Measurements from ENCODE around the gene SOX4.
"Not testable (repeated sequence)": the region's sequence is repeated elsewhere in the genome, so short reads cannot be mapped to it uniquely, and the experiment has no call there.

The SOX4 gene

GRCh38 chr6:21593412-21593926, at the start of gene SOX4:
Gene SOX4 (plus strand): TSS chr6:21593751. CDS start chr6:21594535, 784 bp downstream.
- peak; percentile 98 for DNase-seq

- DNase-seq, result not testable (repeated sequence)
Measured at GRCh38 chr6:21552286-21552685, 41.3 kb upstream of the SOX4 start.

- DNase-seq, result no peak
Measured at GRCh38 chr6:21554286-21554685, 39.3 kb upstream of the SOX4 start.

- DNase-seq, result no peak
Measured at GRCh38 chr6:21555197-21555596, 38.4 kb upstream of the SOX4 start.

GRCh38 chr6:21556511-21556910, 37.0 kb upstream of the SOX4 start:
- DNase-seq, result no peak

- DNase-seq, result no peak
Measured at GRCh38 chr6:21556968-21557721, 36.4 kb upstream of the SOX4 start.

- no peak for DNase-seq
Measured at GRCh38 chr6:21559238-21559637, 34.3 kb upstream of the SOX4 start.

- no peak for DNase-seq
Measured at GRCh38 chr6:21560249-21560648, 33.3 kb upstream of the SOX4 start.

GRCh38 chr6:21565431-21565830, 28.1 kb upstream of the SOX4 start:
- no peak for DNase-seq

- no peak for DNase-seq
Measured at GRCh38 chr6:21578523-21578922, 15.0 kb upstream of the SOX4 start.

GRCh38 chr6:21582651-21583050, 10.9 kb upstream of the SOX4 start:
- no peak for DNase-seq

GRCh38 chr6:21586300-21586699, 7.3 kb upstream of the SOX4 start:
- no peak for DNase-seq

- no peak for DNase-seq
Measured at GRCh38 chr6:21586740-21587178, 6.8 kb upstream of the SOX4 start.

GRCh38 chr6:21587179-21587960, 6.2 kb upstream of the SOX4 start:
- DNase-seq, result peak; percentile 85

- DNase-seq, result peak; percentile 90
Measured at GRCh38 chr6:21587961-21588480, 5.5 kb upstream of the SOX4 start.

- DNase-seq, result peak; percentile 87
Measured at GRCh38 chr6:21588481-21589351, 4.8 kb upstream of the SOX4 start.

GRCh38 chr6:21589352-21590345, 3.9 kb upstream of the SOX4 start:
- DNase-seq, result peak; percentile 93

GRCh38 chr6:21590346-21590745, 3.2 kb upstream of the SOX4 start:
- DNase-seq, result no peak

GRCh38 chr6:21591446-21591845, 2.1 kb upstream of the SOX4 start:
- DNase-seq, result no peak

- no peak for DNase-seq
Measured at GRCh38 chr6:21592953-21593352, 598 bp upstream of the SOX4 start.

GRCh38 chr6:21593927-21594415, 420 bp downstream of the SOX4 start:
- DNase-seq, result no peak

Data from left hindlimb (tissue), 1 donor.